ENCODE results near the gene CCDC159. TPM values are rescaled to one million over a fixed set of nuclear protein-coding genes. Genes with fewer than 3 reads are reported as not detected.

The CCDC159 gene
- total and polyA plus RNA-seq, 3 donors from 2014 or later: 41.3 to 99.0 (median 59.8) TPM

DNA sequence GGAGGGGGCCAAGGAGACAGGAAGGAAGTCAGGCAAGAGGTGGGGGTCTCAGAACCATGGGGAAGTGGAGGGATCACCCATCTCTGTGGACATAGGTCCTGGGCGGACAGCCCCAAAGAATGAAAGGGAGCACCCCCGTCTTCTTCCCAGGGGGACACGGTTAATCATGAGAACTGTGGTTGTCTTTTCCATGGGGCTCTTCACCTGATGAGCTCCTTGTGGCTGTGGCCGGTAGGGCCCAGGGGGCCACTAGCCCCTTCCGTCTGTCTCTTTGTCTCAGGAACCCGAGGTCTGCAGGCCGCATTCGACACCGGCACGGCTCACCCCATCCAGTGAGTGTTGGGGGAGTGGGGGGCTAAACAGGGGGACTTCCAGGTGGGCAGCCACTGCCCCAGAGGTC lies 17.6 kb downstream of the CCDC159 start:
- TF ChIP-seq, protein P1, sequence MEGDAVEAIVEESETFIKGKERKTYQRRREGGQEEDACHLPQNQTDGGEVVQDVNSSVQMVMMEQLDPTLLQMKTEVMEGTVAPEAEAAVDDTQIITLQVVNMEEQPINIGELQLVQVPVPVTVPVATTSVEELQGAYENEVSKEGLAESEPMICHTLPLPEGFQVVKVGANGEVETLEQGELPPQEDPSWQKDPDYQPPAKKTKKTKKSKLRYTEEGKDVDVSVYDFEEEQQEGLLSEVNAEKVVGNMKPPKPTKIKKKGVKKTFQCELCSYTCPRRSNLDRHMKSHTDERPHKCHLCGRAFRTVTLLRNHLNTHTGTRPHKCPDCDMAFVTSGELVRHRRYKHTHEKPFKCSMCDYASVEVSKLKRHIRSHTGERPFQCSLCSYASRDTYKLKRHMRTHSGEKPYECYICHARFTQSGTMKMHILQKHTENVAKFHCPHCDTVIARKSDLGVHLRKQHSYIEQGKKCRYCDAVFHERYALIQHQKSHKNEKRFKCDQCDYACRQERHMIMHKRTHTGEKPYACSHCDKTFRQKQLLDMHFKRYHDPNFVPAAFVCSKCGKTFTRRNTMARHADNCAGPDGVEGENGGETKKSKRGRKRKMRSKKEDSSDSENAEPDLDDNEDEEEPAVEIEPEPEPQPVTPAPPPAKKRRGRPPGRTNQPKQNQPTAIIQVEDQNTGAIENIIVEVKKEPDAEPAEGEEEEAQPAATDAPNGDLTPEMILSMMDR (IDR thresholded peaks at IDR 0.05): no peak
- no peak for TF ChIP-seq POLR2A (IDR thresholded peaks at IDR 0.05)
- 88 to 89% methylated on average over 10 of the region's 10 CpGs for WGBS, 2 donors
- Histone ChIP-seq H3K9me3 (no peaks in the 10 kb centered on the region), H3K36me3 (ENCODE audit: low read depth, missing control alignments) (no peaks in the 10 kb centered on the region), H3K27ac (no peak overlapping the region), H3K4me1 (no peaks in the 10 kb centered on the region), H3K27me3 (no peaks in the 10 kb centered on the region), H3K4me3 (no peak overlapping the region)
- intact Hi-C loops (cut with DNase I; ENCODE audit: low total_unique reads): no loop called here
- DNase-seq: no peak

DNA sequence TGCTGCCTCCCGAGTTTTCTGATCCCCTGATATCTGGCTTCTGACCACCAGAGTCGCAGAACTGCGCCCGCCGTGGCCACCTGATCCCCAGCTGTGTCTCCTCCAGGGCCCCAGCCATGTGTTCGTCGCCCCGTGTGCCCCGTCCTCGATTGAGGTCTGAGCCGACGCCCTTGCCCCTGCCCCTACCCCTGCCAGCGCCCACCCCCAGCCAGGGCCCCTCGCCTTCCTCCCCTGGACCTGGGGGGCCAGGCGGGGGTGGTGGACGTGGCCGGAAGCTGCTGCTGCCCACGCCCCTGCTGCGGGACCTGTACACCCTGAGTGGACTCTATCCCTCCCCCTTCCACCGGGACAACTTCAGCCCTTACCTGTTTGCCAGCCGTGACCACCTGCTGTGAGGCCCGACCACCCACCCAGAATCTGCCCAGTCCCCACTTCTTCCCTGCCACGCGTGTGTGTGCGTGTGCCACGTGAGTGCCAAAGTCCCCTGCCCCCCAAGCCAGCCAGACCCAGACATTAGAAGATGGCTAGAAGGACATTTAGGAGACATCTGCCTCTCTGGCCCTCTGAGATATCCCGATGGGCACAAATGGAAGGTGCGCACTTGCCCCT lies 18.1 kb downstream of the CCDC159 start:
- intact Hi-C loops (cut with DNase I; ENCODE audit: low total_unique reads): no loop called here
- H3K27me3 ChIP-seq: no peaks in the 10 kb centered on the region
- no peak for DNase-seq
- TF ChIP-seq POLR2A (IDR thresholded peaks at IDR 0.05): no peak
- TF ChIP-seq, protein P1 (IDR thresholded peaks at IDR 0.05): no peak
- no peaks in the 10 kb centered on the region for H3K4me1 ChIP-seq
- H3K36me3 ChIP-seq (ENCODE audit: low read depth, missing control alignments): no peaks in the 10 kb centered on the region
- 92 to 94% methylated on average over 21 to 28 of the region's 28 CpGs for WGBS, 2 donors
- no peaks in the 10 kb centered on the region for H3K9me3 ChIP-seq
- H3K27ac ChIP-seq: no peak overlapping the region
- no peak overlapping the region for H3K4me3 ChIP-seq

DNA sequence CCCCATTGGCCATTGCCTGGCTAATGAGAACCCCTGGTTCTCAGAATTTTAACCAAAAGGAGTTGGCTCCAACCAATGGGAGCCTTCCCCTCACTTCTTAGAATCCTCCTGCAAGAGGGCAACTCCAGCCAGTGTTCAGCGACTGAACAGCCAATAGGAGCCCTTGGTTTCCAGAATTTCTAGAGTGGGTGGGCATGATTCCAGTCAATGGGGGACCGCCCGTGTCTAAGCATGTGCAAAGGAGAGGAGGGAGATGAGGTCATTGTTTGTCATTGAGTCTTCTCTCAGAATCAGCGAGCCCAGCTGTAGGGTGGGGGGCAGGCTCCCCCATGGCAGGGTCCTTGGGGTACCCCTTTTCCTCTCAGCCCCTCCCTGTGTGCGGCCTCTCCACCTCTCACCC lies 18.6 kb downstream of the CCDC159 start:
- no peak overlapping the region for H3K27ac ChIP-seq
- WGBS, 2 donors: 65 to 75% methylated on average over 5 of the region's 5 CpGs
- no peak for DNase-seq
- no peak overlapping the region for H3K4me3 ChIP-seq
- H3K9me3 ChIP-seq: no peaks in the 10 kb centered on the region
- TF ChIP-seq POLR2A (IDR thresholded peaks at IDR 0.05): no peak
- TF ChIP-seq, protein P1 (IDR thresholded peaks at IDR 0.05): no peak
- H3K4me1 ChIP-seq: no peaks in the 10 kb centered on the region
- no peaks in the 10 kb centered on the region for H3K36me3 ChIP-seq (ENCODE audit: low read depth, missing control alignments)
- intact Hi-C loops (cut with DNase I; ENCODE audit: low total_unique reads): no loop called here
- H3K27me3 ChIP-seq: no peaks in the 10 kb centered on the region

DNA sequence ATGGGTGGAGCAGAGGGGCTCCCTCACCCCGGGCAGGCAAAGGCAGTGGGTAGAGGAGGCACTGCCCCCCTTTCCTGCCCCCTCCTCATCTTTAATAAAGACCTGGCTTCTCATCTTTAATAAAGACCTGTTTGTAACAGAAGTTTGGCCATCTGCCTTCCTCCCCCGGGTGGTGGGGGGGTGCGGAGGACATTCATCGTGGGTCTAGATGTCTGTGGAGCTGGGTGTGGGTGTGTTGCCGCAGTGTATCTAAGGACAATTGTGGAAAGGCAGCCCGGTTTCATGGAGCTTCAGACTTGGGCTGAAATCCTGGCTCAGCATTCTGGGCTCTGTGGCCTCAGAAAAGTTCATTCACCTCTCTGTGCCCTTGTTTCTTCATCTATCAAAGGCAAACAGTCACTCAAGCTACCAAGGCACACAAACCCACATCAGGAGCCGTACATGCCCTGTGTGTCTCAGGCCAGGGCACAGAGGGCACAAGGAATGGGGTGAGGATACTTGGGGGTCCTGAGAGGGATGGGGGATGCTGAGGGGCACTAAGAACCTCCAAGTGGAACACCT lies 19.3 kb downstream of the CCDC159 start:
- no peaks in the 10 kb centered on the region for H3K4me1 ChIP-seq
- WGBS, 2 donors: 44 to 65% methylated on average over 7 of the region's 7 CpGs
- DNase-seq: peak; percentile 63
- no peak overlapping the region for H3K4me3 ChIP-seq
- H3K9me3 ChIP-seq: no peaks in the 10 kb centered on the region
- TF ChIP-seq POLR2A (IDR thresholded peaks at IDR 0.05): no peak
- TF ChIP-seq, protein P1 (IDR thresholded peaks at IDR 0.05): no peak
- intact Hi-C loops (cut with DNase I; ENCODE audit: low total_unique reads): no loop called here
- H3K27me3 ChIP-seq: no peaks in the 10 kb centered on the region
- H3K36me3 ChIP-seq (ENCODE audit: low read depth, missing control alignments): no peaks in the 10 kb centered on the region
- H3K27ac ChIP-seq: no peak overlapping the region

DNA sequence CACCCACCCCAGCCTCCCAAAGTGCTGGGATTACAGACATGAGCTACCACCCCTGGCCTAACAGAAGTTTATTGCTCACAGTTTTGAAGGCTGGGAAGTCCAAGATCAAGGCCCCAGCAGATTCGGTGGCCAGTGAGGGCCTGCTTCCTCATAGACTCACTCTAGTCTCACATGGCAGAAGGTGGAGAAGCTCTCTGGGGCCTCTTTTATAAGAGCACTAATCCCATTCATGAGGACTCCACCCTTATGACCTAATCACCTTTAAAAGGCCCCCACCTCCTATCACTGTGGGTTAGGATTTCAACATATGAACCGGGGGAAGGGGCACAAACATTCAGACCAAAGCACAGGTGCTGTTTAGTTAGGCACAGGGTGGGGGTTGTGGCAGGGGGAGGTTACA lies 21.2 kb downstream of the CCDC159 start:
- WGBS, 2 donors: 83 to 85% methylated on average over 2 of the region's 2 CpGs
- intact Hi-C loops (cut with DNase I; ENCODE audit: low total_unique reads): no loop called here
- Histone ChIP-seq H3K4me1 (no peaks in the 10 kb centered on the region), H3K36me3 (ENCODE audit: low read depth, missing control alignments) (no peaks in the 10 kb centered on the region), H3K27me3 (no peaks in the 10 kb centered on the region), H3K27ac (no peak overlapping the region), H3K4me3 (no peak overlapping the region), H3K9me3 (no peaks in the 10 kb centered on the region)
- DNase-seq: no peak
- TF ChIP-seq, protein P1 (IDR thresholded peaks at IDR 0.05): no peak
- no peak for TF ChIP-seq POLR2A (IDR thresholded peaks at IDR 0.05)

All from testis (tissue), 3 donors.